Left renal pelvis (tissue), 4 donors: ENCODE data around the gene TMEM179. TPM values are rescaled to one million over a fixed set of nuclear protein-coding genes. Genes with fewer than 3 reads are reported as not detected.

Experiments used
- DNase-seq, 4 donors: peaks; one replicate each; pipeline ENCODE4 v3.0.0-alpha.2; 2013; ENCODE audit warnings: low read depth in 4 of 4, low spot score in 3 of 4
- polyA plus RNA-seq, 4 donors: library from polyadenylated mRNA; unstranded; fragments of 120-200 nt; gene quantifications; one replicate each; pipeline ENCODE4 v1.2.1, GENCODE V29; 2013; ENCODE audit not compliant: insufficient read length in 4 of 4

Gene TMEM179
- polyA plus RNA-seq, 4 donors = 0.67 to 1.9 (median 1.7) TPM

GRCh38 chr14:104559028-104559803, 45.4 kb downstream of the TMEM179 start:
- no peak for DNase-seq

DNA sequence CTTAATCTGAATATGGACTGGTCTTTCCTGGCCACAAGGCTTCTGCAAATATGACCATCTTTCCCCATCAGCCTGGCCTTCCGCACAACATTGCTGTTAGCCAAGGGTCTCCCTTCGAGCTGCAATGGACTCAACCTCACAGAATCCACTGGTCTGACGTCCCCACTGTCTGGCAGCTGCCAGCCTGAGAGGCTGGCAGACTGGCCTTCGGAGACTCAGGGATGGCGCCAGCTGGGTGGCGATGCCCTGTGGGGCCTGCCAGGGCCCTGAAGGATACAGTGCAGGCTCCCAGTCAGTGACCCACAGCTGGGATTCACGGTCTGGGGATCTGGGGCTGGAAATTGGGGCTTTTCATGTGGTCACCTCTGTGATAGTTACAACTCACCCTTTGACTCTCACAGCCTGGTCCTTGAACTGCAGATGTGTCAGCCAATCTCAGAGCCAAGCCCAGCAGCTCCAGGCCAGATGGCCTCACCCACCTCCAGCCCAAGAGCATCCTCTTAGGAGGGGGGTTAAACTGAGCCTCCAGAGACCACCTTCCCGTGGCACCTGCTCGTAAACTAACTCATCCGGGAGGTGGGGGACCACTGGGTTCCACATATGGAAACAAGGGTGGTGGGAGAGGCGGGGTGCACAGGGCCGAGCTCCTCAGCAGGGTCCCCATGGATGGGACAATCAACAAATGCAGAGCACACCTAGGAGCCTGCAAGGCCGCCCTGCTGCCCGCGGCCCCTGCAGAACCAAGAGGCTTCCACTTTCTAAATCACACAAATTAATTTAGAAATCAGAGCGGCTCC, 46.1 kb downstream of the TMEM179 start:
- no peak for DNase-seq

DNA sequence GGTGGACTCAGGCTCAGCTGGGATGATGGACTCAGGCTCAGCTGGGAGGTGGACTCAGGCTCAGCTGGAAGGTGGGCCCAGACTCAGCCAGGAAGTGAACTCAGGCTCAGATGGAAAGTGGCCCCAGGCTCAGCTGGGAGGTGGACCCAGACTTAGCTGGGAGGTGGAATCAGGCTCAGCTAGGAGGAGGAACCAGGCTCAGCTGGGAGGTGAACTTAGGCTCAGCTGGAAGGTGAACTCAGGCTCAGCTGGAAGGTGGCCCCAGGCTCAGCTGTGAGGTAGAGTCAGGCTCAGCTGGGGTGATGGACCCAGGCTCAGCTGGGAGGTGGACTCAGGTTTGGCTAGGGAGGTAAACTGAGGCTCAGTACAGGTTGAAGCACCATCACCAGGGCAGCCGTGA, 46.8 kb downstream of the TMEM179 start:
- no peak for DNase-seq

GRCh38 chr14:104557086-104557485, 47.5 kb downstream of the TMEM179 start:
- DNase-seq = no peak

GRCh38 chr14:104556256-104557021, 48.1 kb downstream of the TMEM179 start:
- no peak for DNase-seq

DNA sequence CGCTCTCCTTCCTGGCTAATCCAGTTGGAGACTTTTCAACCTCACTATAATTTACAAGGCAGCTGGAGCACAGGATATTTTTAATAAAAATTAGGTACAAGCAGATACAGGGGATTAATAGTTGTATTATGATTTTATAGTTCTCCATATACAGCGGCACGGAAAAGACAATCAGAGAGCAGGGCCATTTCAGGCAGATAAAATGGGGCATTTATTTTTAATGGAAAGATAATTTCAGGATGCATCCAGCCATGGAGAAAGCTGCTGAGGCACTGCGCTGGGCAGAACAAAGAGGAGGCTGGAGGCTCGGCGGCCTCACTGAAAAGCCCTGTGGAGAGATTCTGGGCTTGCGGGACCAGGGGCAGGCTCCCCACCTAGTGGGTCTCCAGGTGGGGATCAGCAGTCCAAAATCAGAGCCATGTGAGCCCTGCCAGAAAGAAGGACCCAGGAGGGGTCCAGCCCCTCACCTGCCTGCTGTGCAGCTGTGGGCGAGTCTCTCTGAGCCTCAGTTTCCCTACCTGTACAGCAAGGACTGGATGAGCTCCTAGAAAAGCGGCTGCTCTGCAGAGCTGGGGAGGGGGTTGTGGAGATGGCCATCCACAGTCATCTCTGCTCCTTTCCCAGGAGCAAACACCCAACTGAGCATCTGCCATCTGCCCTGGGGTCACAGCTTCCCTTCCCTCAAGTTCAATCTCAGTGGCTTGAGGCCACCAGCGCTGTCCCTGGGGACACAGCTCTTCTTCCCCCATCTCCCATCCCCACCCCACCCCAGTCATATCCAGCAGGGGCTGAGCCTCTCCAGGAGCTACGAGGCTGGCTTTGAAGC, 48.9 kb downstream of the TMEM179 start:
- DNase-seq = no peak

DNA sequence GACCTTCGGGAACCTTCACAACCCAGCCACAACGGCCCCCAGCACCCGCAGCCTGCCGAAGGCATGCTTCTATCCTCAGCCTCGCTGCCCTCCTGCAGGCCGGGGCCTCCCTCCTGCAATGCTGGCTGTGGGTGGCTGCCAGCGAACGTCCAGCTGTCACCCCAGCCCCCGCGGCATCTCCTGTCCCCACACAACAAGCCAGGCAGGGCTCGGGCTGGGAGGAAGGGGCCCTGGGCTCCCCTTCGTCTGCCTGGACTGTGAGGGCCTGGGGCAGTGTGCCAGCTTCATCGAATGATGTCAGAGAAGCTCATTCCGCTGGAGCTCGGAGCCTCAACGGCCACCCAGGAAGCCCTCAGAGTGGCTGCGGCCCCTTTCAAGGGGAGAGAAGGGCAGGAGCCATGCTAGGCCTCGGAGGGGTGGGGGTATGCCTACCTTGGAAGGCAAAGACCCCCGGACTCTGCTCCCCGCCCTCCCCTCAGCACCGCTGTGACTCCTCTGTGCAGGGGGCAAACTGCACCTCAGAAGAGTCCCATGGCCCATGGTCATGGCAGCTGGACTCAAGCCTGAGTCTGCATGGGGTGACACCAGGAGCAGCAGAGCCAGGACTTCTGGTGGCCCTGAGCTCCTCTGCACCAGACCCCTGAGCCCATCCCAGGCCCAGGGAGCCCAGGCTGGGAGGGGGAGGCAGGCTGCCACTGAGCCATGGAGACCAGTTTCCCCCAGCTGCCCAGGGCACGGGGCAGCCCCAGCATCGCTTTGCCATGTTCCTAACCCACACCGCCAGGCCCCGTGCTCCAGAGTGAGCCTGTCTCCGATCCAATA, 49.8 kb downstream of the TMEM179 start:
- DNase-seq = no peak

- DNase-seq = no peak
Observed at GRCh38 chr14:104554088-104554607, 50.4 kb downstream of the TMEM179 start.

DNA sequence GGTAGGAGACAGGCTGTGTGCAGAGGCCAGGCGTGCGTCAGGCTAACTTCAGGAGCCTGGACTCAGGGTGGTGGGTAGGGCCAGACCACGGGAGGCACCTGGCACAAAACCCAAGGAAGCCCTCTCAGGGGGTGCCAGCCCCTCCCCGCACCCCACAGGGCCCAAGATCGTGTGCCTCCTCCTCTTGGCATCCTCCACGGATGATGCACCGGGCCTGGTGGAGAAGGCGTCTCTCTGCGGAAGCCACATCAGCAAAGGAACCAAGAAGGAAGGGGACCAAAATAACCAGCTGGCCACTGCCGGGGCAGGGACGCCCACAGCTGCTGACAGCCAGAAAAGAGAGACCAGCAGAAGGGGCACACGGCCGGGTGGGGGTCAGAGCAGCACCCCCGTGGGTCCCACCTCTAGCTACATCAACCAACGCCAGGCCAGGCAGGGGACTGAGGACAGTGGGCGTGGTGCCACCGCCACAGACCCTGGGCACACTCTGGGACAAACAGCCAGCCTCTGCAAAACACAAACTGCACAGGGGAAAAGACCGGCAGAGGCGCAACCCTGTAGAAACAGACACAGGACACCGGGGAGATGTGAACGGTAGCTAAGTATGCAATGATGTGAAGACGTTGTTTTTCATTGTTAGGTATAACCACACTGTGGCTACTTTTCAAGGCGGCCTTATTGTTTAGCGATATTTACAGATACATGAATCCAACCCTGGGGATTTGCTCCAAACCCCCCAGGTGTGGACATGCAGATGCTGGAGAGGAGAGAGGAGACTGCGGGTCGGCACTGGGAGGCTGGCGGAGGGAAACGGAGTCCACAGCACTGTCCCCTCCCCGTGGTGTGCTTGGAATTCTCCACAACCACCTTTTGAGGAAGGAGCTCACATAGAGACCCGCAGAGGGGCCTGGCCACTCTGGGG, 51.1 kb downstream of the TMEM179 start:
- DNase-seq = no peak

DNA sequence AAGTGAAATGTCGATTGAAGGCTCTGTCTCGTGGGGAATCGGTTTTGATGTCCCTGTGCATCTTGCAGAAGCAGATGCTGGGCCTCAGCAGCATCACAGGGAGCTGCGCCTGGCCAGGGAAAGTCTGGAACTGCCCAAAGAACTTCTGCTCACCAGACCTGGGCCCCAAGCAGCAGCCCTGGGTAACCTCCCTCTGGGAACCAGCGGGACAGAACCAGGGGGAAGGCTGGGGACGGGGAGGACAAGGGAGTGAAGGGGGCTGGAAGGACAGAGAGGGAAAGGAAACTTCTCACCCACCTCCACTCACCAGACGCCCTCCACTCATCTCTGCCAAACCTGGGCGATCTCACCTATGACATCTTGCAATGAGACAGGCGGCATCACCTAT, 51.8 kb downstream of the TMEM179 start:
- DNase-seq = no peak

GRCh38 chr14:104551851-104552737, 52.5 kb downstream of the TMEM179 start:
- no peak for DNase-seq

DNA sequence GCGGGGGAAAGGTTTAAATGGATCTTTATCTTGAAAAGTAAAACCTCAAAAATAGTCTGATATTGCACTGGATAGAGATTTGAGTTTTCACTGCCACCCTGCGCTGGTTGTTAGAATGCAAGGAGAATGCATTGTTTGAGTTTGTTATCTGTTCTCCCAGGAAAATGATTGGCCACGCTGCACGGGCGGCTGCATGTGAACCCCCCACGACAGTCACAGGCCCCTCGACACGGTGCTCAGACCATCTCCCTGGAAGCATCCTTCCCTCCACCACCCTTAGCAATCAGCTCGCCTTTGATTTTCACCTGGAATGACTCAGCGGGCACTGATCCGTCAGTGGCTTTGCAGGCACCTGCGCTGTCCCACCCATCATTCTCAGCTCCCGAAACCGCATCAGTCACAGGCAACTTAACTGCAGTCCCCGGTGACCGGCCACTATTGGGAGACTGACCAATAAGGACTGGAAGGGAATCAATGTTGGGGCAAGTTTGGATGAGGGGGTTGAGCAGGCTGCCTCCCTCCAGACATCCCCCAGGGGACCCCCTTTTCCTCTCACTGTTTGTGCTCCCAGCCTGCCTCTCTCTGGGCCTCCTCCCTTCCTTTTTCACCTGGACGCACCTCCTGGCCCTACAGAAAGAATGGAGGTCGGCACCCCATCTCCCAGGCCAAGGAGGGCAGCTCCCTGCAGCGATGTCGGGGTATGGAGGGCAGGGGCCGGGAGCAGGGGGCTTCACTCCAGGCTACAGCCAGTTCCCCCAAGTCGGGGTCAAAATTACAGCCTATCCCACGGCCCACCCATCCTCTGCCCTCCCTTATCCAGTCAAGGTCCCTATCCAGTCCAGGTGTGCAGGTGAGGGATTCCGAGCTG, 53.5 kb downstream of the TMEM179 start:
- no peak for DNase-seq

DNA sequence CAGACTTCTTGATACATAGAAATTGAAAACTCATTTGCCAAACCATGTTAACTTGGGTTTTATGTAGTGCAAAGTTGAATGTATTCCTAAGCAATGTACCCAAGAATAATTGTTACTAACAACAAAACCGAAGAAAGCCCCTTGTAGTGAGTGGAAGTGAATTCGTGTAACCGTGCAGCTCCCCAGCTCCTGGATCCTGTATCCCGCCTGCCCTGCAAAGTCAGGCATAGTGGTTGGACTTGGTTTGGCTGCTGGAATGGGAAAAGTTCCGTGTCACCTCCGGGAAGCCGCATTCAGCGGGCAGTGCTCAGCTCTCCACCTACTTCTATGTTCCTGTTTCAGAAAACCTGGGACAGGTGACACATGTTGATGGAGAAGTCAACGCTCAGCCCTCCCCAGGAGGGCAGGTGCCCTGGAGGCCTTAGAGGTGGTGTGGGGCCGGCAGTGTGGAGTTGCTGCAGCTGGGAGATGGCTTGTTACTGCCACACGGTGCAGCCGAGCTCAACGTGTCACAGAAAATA, 54.2 kb downstream of the TMEM179 start:
- DNase-seq = no peak

GRCh38 chr14:104549536-104550339, 54.8 kb downstream of the TMEM179 start:
- DNase-seq = no peak

GRCh38 chr14:104548802-104549535, 55.6 kb downstream of the TMEM179 start:
- DNase-seq = no peak
